TTC549 (cell line): ENCODE measurements around the gene TSC2.
"Not testable (repeated sequence)": the region's sequence is repeated elsewhere in the genome, so short reads cannot be mapped to it uniquely, and the experiment has no call there.

Source experiments
- FAIRE-seq: peaks from 2 replicates; lab custom pipeline; 2012; peaks lifted over from hg19 to GRCh38; lab: Jason Lieb, UNC

The TSC2 gene

DNA sequence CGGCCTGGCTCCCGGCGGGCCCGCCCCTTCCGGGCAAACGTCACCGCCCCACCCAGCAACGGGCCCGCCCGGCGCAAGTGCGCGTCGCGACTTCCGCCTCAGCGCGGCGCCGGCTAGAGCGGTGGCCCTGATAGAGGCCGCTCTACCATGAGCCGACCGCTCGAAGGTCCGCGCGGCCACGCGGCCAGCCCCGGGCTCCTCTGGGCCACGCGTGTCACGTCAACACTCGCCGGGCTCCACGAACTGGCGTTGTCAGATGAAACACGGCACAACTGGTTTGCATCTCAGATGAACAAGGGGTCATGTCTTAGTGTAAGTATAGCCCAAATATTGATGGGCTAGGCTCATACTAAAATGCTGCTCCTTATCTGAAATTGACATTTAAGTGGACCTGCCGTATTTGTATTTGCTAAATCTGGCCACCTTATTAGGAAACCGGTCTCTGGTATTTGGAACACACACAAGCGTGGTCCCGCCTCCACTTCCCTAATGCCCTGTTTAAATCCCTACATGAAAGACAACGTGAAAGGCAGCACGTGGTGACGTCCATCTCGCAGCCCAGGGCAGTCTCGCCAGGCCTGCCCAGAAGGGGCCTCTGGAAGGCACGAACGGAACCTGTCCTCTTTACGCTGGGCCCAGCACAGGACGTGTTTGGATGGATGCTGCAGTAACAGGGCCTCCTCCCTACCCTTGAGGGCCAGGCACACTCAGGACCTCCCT, 37.8 kb upstream of the TSC2 start, which contains the start of gene ZNF598:
Gene ZNF598, minus strand, starts transcription at position 31 of the 720 bp plus-strand sequence.
- FAIRE-seq, result no peak

DNA sequence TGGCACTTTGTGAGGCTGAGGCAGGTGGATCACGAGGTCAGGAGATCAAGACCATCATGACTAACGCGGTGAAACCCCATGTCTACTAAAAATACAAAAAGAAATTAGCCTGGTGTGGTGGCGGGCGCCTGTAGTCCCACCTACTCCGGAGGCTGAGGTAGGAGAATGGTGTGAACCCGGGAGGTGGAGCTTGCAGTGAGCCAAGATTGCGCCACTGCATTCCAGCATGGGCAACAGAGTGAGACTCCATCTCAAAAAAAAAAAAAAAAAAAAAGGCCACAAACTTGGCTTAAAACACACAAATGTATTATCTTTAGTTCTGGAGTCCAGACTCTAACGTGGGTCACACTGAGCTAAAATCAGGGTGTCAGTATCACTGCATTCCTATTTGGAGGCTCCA, 36.1 kb upstream of the TSC2 start:
- FAIRE-seq, result not testable (repeated sequence)

DNA sequence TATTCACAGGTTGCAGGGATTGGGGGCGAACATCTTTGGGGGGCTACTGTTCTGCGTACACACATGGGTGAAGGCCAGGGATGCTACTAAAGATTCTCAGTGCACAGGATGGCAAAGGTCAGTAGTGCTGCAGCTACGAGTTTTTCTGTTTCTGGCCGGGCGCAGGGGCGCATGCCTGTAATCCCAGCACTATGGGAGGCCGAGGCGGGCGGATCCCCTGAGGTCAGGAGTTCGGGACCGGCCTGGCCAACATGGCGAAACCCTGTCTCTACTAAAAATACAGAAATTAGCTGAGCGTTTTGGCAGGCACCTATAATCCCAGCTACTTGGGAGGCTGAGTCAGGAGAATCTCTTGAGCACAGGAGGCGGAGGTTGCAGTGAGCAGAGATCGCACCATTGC, 34.3 kb upstream of the TSC2 start:
- FAIRE-seq, result no peak

DNA sequence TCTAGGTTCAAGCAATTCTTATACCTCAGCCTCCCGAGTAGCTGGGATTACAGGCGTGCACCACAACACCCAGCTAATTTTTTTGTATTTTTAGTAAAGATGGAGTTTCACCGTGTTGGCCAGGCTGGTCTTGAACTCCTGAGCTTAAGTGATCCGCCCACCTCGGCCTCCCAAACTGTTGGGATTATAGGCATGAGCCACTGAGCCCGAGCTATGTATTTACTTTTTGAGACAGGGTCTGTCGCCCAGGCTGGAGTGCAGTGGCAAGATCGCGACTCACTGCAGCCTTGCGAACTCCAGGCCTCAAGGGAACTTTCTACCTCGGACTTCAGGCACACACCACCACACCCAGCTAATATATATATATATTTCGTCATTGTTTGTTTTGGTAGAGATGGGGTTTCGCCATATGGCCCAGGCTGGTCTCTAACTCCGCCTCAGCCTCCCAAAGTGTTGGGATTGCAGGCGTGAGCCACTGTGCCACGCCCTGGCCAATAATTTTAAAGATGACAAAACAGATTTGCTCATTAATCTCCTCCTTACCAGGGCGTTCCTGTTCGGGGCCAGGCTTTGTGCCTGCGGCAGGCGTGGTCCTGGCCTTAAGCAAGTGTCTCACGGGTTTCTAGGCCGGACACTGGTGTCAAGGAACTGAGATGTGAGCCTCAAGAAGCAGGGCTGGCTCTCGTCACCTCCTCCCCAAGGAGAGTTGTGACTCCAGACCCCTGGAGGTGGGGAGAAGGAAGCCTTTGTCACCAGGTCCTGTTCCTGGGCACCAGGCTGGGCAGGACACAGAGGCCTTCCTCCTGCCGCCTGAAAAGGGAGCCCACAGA, 32.5 kb upstream of the TSC2 start:
- no peak for FAIRE-seq

DNA sequence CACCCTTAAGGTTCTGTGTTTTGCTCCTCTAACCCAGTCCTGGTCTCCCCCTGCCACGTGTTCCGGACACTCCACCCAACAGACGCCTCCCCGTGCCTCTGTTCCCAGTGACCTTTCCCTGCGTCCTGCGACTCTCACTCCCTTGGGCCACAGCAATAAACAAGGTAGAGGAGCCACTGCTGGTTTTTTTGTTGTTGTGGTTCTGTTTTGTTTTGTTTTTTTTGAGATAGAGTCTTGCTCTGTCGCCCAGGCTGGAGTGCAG, 31.9 kb upstream of the TSC2 start:
- FAIRE-seq, result no peak

DNA sequence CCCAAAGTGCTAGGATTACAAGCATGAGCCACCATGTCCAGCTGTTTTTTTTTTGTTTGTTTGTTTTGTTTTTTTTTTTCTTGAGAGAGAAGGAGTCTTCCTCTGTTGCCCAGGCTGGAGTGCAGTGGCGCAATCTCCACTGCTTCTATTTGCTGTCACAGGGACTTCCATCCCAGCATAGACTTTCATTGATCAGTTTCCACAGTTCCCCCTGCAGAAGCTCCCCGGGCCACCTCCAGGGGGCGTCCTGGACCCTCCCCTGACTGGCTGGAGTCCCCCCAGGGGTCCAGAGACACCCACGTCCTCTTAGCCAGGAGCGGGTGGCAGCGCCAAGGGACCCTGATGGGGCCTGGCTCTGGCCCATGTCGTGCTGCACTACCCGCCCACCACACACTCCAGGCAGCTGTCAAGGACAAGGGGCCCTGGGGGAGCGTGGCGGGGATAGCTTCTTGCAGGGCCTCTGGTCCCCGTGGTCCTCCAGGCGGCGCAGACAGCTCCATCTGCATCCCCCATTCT, 31.3 kb upstream of the TSC2 start:
- FAIRE-seq, result no peak

DNA sequence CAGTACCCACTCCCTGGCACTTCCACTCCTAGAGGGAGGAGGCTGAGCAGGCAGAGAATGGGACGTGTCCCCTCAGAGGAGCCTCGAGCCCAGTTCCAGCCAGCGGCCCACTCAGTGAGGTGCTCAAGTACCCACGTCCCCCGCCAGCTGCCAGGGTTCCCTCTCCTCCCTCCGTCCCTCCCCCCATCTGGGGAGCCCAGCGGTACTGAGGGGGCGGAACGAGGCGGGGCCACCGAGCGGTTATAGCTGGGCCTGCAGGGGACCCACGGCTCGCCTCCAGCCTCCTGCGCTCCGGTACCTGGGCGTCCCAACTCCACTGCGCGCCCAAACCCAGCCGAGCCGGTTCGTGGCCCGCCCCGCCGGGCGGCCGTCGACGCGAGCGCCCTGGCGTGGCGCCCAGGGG, 28.3 kb upstream of the TSC2 start, which contains the start of gene NPW:
Gene NPW, plus strand, starts transcription at position 268 of the 403 bp plus-strand sequence.
- FAIRE-seq, result no peak

DNA sequence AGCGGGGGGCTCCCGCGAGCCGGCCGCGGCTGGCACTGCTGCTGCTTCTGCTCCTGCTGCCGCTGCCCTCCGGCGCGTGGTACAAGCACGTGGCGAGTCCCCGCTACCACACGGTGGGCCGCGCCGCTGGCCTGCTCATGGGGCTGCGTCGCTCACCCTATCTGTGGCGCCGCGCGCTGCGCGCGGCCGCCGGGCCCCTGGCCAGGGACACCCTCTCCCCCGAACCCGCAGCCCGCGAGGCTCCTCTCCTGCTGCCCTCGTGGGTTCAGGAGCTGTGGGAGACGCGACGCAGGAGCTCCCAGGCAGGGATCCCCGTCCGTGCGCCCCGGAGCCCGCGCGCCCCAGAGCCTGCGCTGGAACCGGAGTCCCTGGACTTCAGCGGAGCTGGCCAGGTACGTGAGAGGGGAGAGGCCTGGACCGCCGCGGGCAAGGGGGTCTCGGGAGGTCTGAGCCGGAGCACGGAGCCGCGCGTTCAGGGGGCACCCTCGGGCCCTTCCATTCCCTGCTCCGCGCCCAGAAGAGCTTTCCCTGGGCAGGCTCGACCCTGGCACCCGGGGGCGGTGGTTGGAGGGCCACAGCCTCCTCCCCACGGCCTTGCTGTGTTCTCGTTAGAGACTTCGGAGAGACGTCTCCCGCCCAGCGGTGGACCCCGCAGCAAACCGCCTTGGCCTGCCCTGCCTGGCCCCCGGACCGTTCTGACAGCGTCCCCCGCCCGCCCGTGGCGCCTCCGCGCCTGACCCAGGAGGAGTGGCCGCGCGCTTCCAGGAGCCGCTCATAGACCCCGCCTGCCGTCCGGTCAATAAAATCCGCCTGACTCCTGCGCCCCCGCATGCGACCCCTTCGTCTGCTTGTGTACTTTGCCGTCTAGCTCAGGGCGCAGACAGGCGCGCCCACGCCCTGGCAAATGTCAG, 27.6 kb upstream of the TSC2 start:
- FAIRE-seq, result no peak

DNA sequence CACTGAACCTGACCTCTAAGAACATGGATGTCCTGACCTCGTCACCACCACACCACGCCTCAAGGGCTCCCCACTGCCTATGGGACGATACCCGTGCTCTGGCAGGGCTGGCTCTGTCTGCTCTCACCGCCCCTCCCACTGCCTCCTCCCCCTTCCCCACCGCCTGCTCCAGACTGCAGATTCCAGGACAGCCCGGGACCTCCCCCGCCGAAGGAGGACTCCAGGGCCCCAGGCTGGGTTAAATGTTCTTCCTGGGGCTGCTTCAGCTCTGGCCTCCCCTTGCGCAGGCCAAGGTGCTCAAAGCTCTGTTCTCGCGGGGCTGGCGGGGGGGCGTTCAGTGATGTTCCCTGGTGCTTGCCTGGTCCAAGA, 25.1 kb upstream of the TSC2 start:
- no peak for FAIRE-seq

DNA sequence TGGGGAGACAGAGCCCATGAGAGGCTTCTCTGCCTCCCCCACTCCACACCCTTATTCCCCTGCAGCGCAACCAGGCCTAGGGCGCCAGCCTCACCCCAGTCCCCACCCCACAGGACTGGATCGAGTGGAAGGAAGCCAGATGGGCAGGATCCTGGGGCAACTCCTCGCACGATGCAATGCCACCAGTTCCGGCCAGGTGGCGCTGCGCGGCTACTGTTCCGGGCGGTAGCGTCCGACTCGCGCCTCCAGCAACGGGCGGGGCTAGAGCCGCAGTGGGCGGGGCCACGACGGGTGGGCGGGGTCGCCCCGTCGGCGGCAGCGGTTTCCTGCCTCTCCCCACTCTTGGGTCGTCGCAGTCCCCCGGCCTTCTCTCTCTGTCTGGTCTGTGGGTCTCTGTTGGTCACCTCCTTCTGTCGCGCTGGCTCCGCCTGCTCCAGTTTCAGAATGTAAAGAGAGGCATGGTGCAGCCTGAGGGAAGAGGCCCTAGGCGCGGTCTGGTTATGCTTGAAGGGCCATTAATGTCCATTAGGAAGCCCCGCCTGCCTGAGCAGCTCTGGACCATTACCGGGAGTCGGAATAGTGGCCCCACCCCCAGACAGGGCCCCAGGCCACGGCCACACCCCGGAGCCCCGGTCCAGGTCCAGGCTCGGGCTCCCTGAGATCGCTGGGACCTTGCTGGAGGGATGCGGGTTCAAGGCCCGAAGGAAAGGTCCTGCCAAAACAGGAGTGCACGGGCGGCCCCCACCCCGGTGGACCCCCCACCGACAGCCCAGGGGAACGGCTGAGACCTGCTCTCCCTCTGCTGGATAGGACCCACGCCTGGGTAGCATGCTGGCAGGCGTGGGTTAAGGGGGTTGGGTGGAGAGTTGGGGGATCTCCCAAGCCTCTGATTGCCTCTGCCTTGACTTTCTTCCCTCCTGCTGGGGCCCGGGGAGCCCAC, 24.4 kb upstream of the TSC2 start:
- FAIRE-seq, result no peak

DNA sequence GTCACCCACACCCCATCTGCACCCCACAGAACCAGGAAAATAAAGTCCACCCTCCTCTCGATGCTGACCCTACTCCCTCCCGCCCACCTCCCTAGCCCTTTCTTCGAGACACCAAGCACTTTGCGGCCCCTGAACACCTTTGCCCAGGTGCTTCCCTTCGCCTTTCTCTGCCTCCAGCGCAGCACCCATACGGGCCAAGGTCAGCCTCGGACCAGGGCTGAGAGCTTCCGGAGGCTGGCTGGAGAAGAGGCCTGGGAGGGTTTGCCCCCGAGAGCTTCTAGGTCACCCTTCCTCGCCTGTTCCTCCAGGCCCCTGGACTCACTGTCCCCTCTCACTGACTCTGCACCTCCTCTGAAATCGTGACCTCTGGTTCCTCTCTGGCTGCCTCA, 23.8 kb upstream of the TSC2 start:
- FAIRE-seq, result no peak

DNA sequence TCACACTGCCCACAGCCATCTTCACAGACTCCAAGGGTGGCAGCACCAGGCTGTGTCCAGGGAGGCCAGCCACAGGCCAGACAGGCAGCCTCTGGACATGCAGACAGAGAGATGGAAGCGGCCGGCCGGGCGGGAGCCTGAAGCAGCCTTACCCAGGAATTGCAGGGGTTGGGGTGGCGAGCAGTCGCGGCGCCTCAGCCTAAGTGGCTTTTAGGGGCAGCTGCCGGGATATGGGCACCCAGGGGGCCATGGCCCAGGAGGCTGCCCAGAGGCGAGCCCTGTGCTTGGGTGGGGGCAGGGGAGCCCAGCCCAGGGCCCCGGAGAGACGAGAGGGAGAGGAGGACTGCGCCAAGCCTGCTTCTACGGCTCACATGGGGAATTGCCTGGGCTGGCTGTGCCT, 22.5 kb upstream of the TSC2 start:
- FAIRE-seq, result no peak

DNA sequence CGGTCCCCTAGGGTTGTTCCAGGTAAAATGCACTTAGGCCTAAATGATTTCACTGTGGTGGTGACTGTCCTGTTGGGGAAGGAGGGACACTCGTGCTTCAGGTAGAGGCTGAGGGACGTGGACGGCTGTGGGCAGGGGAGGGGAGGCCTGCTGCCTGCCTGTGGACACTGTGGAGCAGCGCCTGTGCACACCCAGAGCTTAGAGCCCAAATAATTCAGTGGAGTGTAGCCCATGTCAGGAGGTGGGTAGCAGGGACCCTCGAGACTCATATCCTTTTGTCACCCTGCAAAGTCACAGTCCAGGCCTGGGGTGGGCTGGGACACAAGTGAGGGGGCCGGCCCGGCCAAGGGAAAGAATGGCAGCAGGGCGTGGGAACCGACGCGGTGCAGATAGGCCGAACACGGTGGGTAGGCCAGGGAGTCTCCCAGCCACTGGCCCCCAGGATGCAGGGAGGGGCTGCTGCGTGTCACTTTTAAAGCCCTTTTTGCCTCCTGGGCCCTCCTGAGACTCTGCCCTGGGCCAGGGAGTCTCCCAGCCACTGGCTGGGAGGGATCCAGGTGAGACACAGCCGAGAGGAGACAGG, 21.8 kb upstream of the TSC2 start:
- no peak for FAIRE-seq

DNA sequence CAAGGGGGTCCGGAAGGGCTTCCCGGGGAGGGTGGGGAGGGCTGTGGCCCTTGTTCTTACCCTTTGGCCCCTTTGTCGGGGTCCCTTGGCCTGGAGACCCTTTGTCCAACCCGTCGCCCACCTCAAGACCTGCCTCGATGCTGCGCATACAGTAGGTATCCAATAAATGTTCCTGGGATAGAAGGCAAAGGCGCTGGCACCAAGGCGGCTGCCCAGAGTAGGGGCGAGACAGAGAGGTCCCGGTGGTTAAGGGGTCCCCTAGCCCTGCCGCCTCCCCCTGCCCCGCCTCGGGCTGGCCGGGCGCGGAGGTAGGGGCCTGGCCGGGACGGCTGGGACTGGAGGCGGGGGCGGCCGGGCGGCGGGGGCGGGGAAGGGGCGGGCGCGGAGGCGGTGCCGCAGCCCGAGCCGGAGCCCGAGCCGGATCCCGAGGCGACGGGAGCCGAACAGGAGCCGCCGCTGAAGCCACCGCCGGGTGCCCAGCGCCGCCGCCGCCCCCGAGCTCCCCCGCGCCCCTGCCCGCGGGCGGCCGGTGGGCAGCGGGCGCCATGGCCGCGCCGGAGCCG, 21.2 kb upstream of the TSC2 start, which contains the start of gene NHERF2:
Gene NHERF2, plus strand, starts transcription at position 442 of the 563 bp plus-strand sequence. Its CDS starts 104 bp downstream, at position 546.
- FAIRE-seq, result no peak

DNA sequence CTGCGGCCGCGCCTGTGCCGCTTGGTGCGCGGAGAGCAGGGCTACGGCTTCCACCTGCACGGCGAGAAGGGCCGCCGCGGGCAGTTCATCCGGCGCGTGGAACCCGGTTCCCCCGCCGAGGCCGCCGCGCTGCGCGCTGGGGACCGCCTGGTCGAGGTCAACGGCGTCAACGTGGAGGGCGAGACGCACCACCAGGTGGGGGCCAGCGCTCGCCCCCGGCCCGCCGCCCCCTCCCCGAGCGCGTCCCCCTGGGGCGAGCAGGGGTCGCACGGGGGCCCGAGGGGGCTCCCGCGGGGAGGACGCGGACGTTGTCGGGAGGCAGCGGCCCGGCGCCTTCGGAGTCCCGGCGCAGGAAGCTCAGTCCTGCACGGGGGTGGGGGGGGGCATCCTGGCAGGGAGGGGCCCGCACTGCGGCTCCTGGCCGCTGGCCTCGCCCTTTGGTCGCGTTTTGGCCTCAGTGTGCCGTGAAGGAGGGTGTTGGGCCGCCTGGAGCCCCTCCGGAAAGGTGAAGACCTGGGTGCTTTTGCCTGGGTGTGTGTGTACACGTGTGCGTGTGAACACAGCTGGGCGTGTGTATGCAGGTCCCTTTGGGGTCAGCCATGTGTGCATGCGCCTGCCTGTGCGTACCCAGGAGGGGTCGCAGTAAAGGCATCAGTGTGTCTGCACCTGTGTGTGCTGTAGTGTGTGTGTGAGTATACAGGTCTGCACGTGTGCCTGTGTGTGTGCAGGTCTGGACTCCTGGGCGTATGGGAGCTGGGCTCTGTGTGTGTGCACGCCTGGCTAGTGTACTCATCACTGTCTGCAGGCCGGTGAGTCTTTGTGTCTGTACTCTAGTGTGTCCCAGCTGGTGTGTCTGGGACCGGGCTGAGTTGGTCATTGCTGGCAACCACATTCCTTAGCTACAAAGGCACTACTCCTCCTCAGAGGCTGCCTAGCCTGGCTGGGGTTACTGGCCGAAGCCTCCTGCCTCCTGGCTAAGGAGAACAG, 20.5 kb upstream of the TSC2 start:
- FAIRE-seq, result no peak

DNA sequence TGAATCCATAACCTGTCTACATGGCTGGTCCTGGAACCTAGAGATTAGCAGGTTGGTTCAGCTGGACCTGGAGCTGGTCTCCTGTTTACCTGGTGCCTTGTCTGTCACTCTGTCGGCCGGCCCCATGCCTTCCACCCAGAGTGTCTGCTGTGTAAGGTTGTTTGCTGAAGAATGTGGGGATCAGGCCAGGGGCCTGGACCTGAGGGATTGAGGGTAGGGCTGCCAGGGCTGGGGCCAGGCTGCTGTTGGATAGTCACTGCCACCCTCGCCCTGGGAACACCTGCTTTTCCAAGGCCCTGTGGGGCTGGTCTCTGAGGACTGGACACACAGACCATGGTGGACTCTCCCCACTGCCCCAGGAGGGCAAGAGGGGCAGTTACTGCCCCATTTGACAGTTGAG, 19.6 kb upstream of the TSC2 start:
- FAIRE-seq, result no peak

DNA sequence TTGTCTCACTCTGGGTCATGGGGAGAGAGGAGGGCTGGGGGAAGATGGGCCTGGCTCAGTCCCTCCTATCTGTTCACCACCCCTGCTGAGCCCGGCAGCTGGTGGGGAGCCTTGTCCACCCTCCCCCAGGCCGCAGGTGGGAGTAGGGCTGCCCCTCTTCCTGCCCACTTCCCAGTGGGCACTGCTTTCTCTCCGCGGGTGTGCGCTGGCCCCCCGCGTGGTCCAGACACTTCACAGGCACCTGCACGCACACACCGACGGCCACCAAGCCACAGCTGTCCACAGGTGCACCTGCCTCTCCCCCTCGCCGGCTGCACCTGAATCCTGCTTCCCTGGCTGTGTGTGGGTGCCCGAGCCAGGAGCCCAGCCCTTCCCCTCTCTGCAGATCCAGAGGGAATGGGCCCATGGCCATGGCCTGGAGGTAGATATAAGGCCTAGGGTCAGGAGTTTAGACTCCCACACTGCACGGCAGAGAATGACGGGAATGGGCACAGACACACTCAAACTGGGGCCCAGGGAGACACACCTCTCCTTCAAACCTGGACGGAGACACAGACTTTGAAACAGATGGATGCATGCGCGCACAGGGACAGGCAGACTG, 19.1 kb upstream of the TSC2 start:
- no peak for FAIRE-seq

DNA sequence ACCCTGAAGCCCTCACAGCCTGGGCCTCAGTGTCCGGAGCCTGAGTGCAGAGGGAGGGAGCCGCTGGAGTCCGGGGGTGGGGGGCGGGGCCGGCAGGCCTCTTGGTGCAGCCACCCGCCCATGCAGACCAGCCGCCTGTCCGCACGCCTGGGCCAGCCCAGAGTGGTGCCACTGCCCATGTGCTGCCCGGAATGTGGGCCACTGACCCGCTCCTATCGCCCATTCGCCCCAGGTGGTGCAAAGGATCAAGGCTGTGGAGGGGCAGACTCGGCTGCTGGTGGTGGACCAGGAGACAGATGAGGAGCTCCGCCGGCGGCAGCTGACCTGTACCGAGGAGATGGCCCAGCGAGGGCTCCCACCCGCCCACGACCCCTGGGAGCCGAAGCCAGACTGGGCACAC, 18.4 kb upstream of the TSC2 start:
- FAIRE-seq, result no peak

DNA sequence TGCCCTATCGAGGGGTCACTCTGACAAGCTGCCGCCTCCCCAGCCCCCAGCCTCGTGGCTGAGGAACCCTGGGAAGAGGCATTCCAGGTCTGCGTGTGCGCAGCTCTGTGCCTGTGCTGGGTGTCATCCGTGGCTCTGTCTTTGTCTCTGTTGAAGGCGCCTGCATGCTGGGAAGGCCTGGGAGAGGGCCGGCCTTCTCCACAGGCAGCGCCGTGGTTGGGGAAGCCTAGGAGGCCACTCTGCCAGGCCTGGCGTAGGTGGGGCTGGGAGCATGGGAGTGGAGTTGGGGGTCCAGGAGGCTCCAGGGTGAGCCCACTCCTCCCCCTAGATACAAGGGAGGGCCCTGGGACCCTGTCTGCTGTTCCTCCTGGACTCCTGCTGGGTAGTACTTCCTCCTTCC, 17.7 kb upstream of the TSC2 start:
- FAIRE-seq, result no peak
